GM12892 (cell line): ENCODE measurements around the gene CCDC158.

Experiments
- POLR2A ChIP-seq: IDR thresholded peaks from 2 replicates; pipeline ENCODE4 v1.6.1; 2011; ENCODE audit warnings: low read depth, low read length, control low read depth
- POLR2AphosphoS5 ChIP-seq: IDR thresholded peaks from 2 replicates; pipeline ENCODE4 v1.6.1; 2011; ENCODE audit warnings: low read depth, low read length, control low read depth
- TAF1 ChIP-seq: IDR thresholded peaks from 2 replicates; pipeline ENCODE4 v1.6.1; 2011; ENCODE audit warnings: low read depth, mild to moderate bottlenecking, control low read depth, low read length, borderline replicate concordance

DNA sequence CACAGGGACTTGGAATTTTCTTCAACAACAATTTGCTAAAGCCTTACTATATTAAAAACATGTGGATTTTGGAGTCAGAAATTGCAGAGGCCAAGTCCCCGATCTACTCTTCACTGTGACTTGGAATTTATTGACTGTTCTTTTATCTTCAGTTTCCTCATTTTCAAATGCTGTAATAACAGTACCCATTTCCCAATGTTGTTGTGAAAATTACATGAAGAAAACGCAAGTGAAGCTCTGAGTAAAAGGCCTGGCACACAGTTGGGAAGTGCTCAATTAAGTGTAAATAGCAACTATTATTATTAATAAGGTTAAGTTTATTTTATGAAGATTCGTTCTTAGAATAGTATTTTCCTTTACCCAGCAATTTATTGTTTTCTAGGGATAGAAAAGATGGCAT lies 98.7 kb downstream of the CCDC158 start:
- no peak for TF ChIP-seq TAF1
- TF ChIP-seq POLR2AphosphoS5: no peak
- no peak for TF ChIP-seq POLR2A
